GM18870 (cell line): ENCODE data around the gene SERPINA6.
"Not testable (repeated sequence)": the region's sequence is repeated elsewhere in the genome, so short reads cannot be mapped to it uniquely, and the experiment has no call there.

Source experiments
- ATAC-seq: cut with Tn5 transposase; IDR thresholded peaks from one replicate; pipeline ENCODE4 v1.9.1; 2021; ENCODE audit warnings: moderate library complexity; ENCODE audit not compliant: unreplicated experiment

Gene SERPINA6

DNA sequence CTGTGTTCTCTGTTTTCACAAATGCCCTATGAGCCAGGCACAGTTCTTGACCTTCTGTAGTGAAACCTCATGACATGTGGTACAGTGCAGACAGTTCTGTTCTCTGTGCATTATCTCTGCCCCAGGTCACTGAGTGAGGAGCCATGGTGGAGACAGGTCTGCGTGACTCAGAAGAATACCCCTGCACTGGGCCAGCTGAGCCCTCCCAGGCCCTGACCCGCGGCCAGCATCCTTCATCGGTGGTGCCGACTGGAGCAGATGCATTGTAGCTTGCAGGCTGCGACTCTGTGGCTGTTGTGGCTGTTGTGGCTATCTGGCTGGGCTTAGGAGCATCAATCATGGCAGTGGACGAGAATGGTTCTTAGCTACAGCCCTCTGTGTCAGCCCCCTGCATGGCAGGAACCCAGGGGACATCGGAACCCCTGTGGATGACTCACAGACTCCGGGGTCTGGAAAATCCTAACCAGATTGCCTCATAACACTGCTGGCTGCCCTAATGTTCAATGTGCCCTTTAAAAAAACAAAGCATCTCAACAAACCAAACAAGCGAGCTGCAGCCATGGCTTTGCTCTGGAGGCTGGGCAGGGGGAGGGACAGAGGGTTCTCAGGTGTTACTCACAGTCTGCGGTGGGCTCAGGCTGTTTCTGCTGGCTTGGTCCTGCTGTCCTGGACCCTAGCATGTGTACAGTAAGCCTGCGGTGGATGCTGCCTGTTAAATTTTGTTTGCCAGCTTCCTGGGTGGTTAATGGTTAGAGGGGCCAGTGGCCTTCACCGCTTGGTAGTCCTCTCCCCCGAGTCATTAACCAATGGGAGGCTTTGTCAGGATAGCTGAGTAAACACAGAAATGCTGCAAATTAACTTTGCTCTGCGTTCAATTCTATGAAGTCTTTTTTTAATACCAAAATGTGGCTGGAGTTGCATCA, at the start of gene SERPINA6:
Gene SERPINA6, minus strand, starts transcription at position 689 of the 923 bp plus-strand sequence. CDS start 8,688 bp downstream, outside the sequence.
- ATAC-seq: no peak

DNA sequence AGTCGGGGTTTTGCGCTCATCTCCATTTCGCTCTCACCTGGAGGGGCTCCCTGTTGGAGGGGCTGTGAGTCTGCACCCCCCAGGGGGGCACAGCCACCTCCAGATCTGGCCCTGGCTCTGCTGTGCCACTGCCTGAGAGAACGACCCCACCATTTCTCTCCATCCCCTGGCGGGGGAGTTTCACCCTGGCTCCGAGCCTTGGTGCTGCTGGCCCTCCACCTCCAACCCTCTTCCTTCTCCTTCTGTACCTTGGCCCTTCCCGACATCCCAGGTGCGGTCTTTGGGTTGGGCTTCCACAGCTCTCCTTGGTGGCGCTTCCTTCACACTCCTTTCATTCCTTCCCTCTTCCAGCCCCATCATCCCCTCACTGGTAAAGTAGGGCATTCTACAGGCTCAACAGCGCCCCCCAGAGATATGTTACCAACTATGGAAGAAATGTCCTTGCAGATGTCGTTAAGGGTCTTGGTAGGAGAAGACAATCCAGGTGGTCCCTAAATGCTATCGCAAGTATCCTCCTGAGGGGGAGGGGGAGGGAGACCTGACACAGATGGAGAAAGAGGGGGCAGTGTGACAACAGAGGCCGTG, 49.0 kb upstream of the SERPINA6 start:
- no peak for ATAC-seq

- ATAC-seq: no peak
Observed at GRCh38 chr14:94370524-94370910, 47.4 kb upstream of the SERPINA6 start.

DNA sequence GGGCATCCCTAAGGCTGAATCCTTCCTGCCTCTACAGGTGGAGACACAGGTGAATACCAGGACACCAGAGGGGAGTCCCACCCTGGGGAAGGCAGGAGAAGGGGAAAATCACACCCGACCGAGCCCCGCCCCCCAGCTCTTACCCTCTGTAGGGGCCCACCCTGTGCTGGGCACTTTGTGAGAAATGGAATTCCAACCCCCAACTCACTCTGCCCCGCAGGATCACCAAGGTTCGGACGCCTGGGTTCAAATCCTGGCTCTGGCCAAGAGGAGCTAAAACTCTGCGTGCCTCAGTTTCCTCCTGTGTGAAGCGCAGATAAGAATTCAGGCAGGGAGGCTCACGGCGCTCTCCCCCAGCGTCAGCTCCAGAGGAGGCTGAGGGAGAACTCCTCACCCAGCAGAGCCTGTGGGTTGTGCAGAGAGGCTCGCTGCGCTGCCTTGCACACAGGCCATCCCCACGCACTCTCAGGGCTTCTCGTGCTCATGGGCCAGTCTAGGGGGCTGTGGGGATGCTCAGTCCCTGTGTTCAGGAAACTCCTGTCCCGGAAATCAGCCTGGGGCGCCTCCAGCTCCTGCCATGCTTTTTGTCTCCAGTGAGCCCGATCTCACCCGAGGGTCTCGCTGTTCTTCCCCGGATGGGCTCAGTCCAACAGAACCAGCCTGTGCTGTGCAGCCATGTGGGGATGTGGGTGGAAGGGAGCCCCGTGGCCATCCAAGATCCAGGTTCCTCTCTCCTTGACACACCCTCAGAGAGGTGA, 46.8 kb upstream of the SERPINA6 start:
- not testable (repeated sequence) for ATAC-seq

GRCh38 chr14:94368956-94369355, 45.8 kb upstream of the SERPINA6 start:
- no peak for ATAC-seq

GRCh38 chr14:94368243-94368590, 45.1 kb upstream of the SERPINA6 start:
- no peak for ATAC-seq

DNA sequence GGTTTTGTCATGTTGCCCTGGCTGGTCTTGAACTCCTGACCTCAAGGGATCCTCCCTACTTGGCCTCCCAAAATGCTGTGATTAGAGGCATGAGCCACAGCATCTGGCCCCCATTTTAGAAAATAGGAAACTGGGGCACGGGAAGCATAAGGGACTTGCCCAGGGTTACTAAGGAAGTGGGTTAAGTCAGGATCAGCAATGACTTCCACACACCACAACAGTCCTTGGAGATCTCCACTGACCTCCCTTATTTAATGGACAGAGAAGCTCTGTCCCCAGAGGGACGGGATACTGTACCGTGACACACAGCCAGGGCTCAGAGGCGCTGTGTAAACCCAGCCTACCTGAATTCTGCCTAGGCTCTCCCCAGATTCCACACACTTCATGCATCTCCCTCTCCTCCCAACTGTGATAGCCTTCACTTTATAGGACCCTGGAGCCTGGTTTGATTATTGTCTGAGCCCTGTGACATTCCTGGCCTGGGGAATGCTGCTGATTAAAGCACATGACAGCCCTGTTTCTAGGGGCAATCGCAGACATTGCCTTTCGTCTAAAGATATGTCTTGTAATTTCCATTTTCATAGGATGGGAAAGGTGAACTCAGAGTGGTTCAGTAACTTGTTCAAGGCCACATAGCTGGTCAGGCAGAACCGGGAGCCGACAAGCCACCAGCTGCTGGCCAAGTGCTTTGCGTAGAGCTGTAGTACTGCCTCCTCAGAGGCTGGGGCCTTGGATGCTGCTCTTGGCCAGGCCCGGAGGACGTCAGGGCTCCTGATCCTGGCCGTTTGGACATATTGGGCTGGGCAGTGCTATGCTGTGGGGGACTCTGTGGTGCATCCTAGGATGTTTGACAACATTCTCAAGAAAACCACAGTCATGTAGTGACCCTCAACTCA, 44.5 kb upstream of the SERPINA6 start:
- no peak for ATAC-seq

GRCh38 chr14:94366146-94366915, 43.2 kb upstream of the SERPINA6 start, which contains the start of gene SERPINA2:
TSS of gene SERPINA2 (minus strand) at chr14:94366698.
- no peak for ATAC-seq

GRCh38 chr14:94365624-94366023, 42.5 kb upstream of the SERPINA6 start:
- no peak for ATAC-seq

- no peak for ATAC-seq
Observed at GRCh38 chr14:94364964-94365363, 41.8 kb upstream of the SERPINA6 start.

DNA sequence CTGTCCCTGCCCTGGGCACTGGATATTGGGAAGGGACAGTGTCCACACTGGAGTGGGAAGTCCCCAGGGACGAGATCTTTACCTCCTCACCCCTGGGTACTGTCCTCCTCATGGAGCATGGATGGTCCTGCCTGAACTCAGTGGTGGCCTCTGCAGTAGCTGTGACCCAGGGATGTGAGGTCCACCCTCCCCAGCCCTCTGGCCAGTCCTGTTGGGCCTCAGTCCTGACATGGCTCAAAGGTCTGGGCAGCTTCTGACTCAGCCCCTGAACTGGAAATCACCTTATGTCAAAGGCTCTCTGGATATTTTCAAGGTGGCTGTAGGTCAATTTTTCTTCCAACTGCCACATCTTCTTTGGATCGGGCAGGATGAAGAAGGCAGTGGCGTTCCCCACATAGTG, 40.9 kb upstream of the SERPINA6 start:
- ATAC-seq: no peak

- no peak for ATAC-seq
Observed at GRCh38 chr14:94363151-94363624, 40.1 kb upstream of the SERPINA6 start.

- no peak for ATAC-seq
Observed at GRCh38 chr14:94362614-94363133, 39.5 kb upstream of the SERPINA6 start.

DNA sequence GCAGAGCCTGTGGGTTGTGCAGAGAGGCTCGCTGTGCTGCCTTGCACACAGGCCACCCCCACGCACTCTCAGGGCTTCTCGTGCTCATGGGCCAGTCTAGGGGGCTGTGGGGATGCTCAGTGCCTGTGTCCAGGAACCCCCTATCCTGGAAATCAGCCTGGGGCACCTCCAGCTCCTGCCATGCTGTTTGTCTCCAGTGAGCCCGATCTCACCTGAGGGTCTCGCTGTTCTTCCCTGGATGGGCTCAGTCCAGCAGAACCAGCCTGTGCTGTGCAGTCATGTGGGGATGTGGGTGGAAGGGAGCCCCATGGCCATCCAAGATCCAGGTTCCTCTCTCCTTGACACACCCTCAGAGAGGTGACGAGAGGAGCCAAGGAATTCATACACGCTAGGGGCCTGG, 38.5 kb upstream of the SERPINA6 start:
- ATAC-seq: no peak

DNA sequence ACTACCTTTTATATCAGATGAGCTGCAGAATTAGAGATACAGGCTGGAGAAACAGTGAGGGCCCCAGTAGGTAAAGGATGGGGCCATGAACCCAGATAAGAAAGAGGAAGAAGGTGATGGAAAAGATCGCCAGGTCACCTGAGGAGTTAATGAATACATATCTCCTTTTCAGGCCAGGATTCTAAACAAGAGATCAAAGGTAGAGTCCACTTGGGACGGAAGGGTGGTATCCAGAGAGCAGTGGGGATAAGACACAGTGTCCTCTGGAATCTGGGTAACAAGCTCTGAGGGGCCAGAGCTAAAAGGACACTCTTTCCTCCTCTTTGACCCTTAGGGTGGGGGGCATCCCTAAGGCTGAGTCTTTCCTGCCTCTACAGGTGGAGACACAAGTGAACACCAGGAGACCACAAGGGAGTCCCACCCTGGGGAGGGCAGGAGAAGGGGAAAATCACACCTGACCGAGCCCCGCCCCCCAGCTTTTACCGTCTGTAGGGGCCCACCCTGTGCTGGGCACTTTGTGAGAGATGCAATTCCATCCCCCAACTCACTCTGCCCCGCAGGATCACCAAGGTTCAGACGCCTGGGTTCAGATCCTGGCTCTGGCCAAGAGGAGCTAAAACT, 37.9 kb upstream of the SERPINA6 start:
- no peak for ATAC-seq

DNA sequence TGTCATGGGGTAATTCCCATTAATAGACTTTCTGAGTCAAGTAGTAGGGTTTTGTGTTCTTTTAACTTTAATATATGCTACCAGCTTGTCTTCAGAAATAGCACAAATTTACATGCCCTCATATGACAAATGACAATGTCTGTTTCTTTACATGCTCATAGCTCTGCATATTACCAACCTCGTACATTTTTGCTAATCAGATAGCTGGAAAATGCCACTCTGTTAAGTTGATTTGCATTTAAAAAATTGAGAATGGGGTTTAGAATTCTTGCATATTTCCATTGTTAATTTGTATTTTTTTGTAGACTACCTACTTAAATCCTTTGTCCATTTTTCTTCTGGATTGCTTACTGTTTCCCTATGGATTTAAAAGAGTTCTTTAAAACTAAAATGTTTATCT, 34.0 kb upstream of the SERPINA6 start:
- no peak for ATAC-seq

- no peak for ATAC-seq
Observed at GRCh38 chr14:94356379-94357056, 33.4 kb upstream of the SERPINA6 start.

- no peak for ATAC-seq
Observed at GRCh38 chr14:94355191-94355794, 32.2 kb upstream of the SERPINA6 start.
